Activated CD4-positive, alpha-beta memory T cell treated with anti-CD3 and anti-CD28 coated beads for 36 hours (primary cell): ENCODE results near the gene MAP4K3. TPM values are rescaled to one million over a fixed set of nuclear protein-coding genes. Genes with fewer than 3 reads are reported as not detected.
A peak's percentile ranks its signal among the peaks of the same experiment; 100 is the strongest.
"Not testable (repeated sequence)": the region's sequence is repeated elsewhere in the genome, so short reads cannot be mapped to it uniquely, and the experiment has no call there.

ENCODE experiments used
- CTCF ChIA-PET: fragments of 350-600 bp; sonication (Branson Sonifier 250); formaldehyde crosslinking; loops from one replicate; lab custom pipeline; 2021; ENCODE audit warnings: antibody characterized with exemption, inconsistent platforms; lab: Charles Lee
- POLR2A ChIA-PET: fragments of 350-600 bp; sonication (Branson Sonifier 250); formaldehyde crosslinking; loops from one replicate; lab custom pipeline; 2021; ENCODE audit warnings: antibody characterized with exemption; lab: Charles Lee
- DNase-seq: peaks from one replicate; pipeline ENCODE4 v3.0.0-alpha.2; 2020
- H3K27ac Mint-ChIP-seq: one replicate; pipeline ENCODE4 v1.8.0; 2021; ENCODE audit warnings: mixed read lengths
- H3K27me3 Mint-ChIP-seq: one replicate; pipeline ENCODE4 v1.8.0; 2021; ENCODE audit warnings: mixed read lengths
- H3K36me3 Mint-ChIP-seq: one replicate; pipeline ENCODE4 v1.8.0; 2021; ENCODE audit warnings: mixed read lengths
- H3K4me1 Mint-ChIP-seq: one replicate; pipeline ENCODE4 v1.8.0; 2021; ENCODE audit warnings: low read depth, mixed read lengths
- H3K4me3 Mint-ChIP-seq: one replicate; pipeline ENCODE4 v1.8.0; 2021; ENCODE audit warnings: mild to moderate bottlenecking, mixed read lengths
- H3K9me3 Mint-ChIP-seq: one replicate; pipeline ENCODE4 v1.8.0; 2021; ENCODE audit warnings: mixed read lengths
- intact Hi-C: fragments of 100-400 bp; cut with micrococcal nuclease; formaldehyde crosslinking; loops from one replicate; pipeline ENCODE4 v1.15.1; 2023
- total RNA-seq, 2 experiments: library from RNA; stranded (reverse); gene quantifications; one replicate each; pipeline ENCODE4 v1.2.3, GENCODE V29; 2021

The MAP4K3 gene
- total RNA-seq, 2 experiments from 2014 or later = 9.9 to 10.1 TPM

GRCh38 chr2:39244241-39244862, 192.7 kb downstream of the MAP4K3 start:
- CTCF ChIA-PET = interaction anchor here (0.6 to 2.4 kb wide), 5 partner anchors 10 to 308 kb away, joined by 3 to 13 read pairs (median 3); no protein-coding TSS in a partner anchor
- DNase-seq, H3K36me3 Mint-ChIP-seq, H3K27me3 Mint-ChIP-seq, H3K9me3 Mint-ChIP-seq, POLR2A ChIA-PET: not testable (repeated sequence)
- intact Hi-C loops = loop anchor here (10.0 kb wide), 1 partner anchor 480 kb away; no protein-coding TSS in a partner anchor
- Mint-ChIP-seq H3K27ac (peak overlapping the region; percentile 36), H3K4me3 (peak overlapping the region; percentile 76), H3K4me1 (peaks cover 12% of the 10 kb centered on the region)

GRCh38 chr2:39243469-39244123, 193.5 kb downstream of the MAP4K3 start, which contains the start of gene CDKL4:
Gene CDKL4 (minus strand): TSS chr2:39243970.
- POLR2A ChIA-PET = no interaction called here
- intact Hi-C loops = loop anchor here (10.0 kb wide), 1 partner anchor 481 kb away; no protein-coding TSS in a partner anchor
- H3K27ac Mint-ChIP-seq = peak within 1 kb of the TSS; percentile 36

GRCh38 chr2:39241588-39241987, 195.5 kb downstream of the MAP4K3 start:
- peaks cover 12% of the 10 kb centered on the region for H3K4me1 Mint-ChIP-seq
- CTCF ChIA-PET = interaction anchor here (1.2 to 1.3 kb wide), 2 partner anchors 13 to 186 kb away, joined by 3 to 5 read pairs; no protein-coding TSS in a partner anchor
- no peak overlapping the region for H3K4me3 Mint-ChIP-seq
- POLR2A ChIA-PET = no interaction called here
- intact Hi-C loops = loop anchor here (10.0 kb wide), 1 partner anchor 483 kb away; no protein-coding TSS in a partner anchor
- no peak overlapping the region for H3K27ac Mint-ChIP-seq
- no peaks in the 10 kb centered on the region for H3K27me3 Mint-ChIP-seq
- peaks cover 3% of the 10 kb centered on the region for H3K9me3 Mint-ChIP-seq
- peaks cover 2% of the 10 kb centered on the region for H3K36me3 Mint-ChIP-seq
- no peak for DNase-seq

More at GRCh38 chr2:39243469-39244123, 193.5 kb downstream of the MAP4K3 start, which contains the start of gene CDKL4:
- Mint-ChIP-seq H3K4me3 (peak within 1 kb of the TSS; percentile 76), H3K27me3 (no peaks in the 10 kb centered on the region), H3K9me3 (no peaks in the 10 kb centered on the region), H3K4me1 (peaks cover 12% of the 10 kb centered on the region), H3K36me3 (peaks cover 2% of the 10 kb centered on the region)
- CTCF ChIA-PET = no interaction called here
- DNase-seq = peak; percentile 61

GRCh38 chr2:39240758-39241157, 196.3 kb downstream of the MAP4K3 start:
- no peak for DNase-seq
- POLR2A ChIA-PET = no interaction called here
- peaks cover 5% of the 10 kb centered on the region for H3K36me3 Mint-ChIP-seq

GRCh38 chr2:39234754-39235153, 202.3 kb downstream of the MAP4K3 start:
- Mint-ChIP-seq H3K4me3 (no peak overlapping the region), H3K9me3 (peaks cover 11% of the 10 kb centered on the region), H3K36me3 (peaks cover 6% of the 10 kb centered on the region), H3K27me3 (peaks cover 2% of the 10 kb centered on the region), H3K27ac (no peak overlapping the region), H3K4me1 (peaks cover 2% of the 10 kb centered on the region)
- CTCF ChIA-PET = interaction anchor here (0.7 to 2.1 kb wide), 6 partner anchors 9 to 287 kb away, joined by 3 to 5 read pairs (median 3); no protein-coding TSS in a partner anchor
- no peak for DNase-seq
- intact Hi-C loops = no loop called here
- POLR2A ChIA-PET = no interaction called here

More at GRCh38 chr2:39240758-39241157, 196.3 kb downstream of the MAP4K3 start:
- Mint-ChIP-seq H3K27ac (no peak overlapping the region), H3K4me3 (no peak overlapping the region), H3K27me3 (no peaks in the 10 kb centered on the region), H3K9me3 (peaks cover 8% of the 10 kb centered on the region), H3K4me1 (peaks cover 12% of the 10 kb centered on the region)
- intact Hi-C loops = loop anchor here (10.0 kb wide), 1 partner anchor 484 kb away; no protein-coding TSS in a partner anchor
- CTCF ChIA-PET = interaction anchor here (1.0 kb wide), 1 partner anchor 28 kb away, joined by 3 read pairs; no protein-coding TSS in a partner anchor

GRCh38 chr2:39232141-39232540, 204.9 kb downstream of the MAP4K3 start:
- CTCF ChIA-PET = interaction anchor here (1.0 to 2.0 kb wide), 4 partner anchors 173 to 284 kb away, joined by 3 to 14 read pairs (median 4); no protein-coding TSS in a partner anchor

GRCh38 chr2:39228413-39229209, 208.5 kb downstream of the MAP4K3 start:
- CTCF ChIA-PET = interaction anchor here (0.7 to 6.4 kb wide), 55 partner anchors 10 to 466 kb away, joined by 3 to 410 read pairs (median 4); partner anchors contain the start of genes DHX57, MORN2 and SOS1
- POLR2A ChIA-PET = interaction anchor here (0.6 to 1.7 kb wide), 8 partner anchors 12 to 353 kb away, joined by 3 to 11 read pairs (median 4); partner anchors contain the start of genes DHX57, MORN2 and SOS1
- intact Hi-C loops = loop anchor here (1.0 to 10.0 kb wide), 7 partner anchors 11 to 684 kb away; no protein-coding TSS in a partner anchor
- Mint-ChIP-seq H3K36me3 (no peaks in the 10 kb centered on the region), H3K27ac (peak overlapping the region; percentile 59), H3K27me3 (no peaks in the 10 kb centered on the region), H3K4me3 (peak overlapping the region; percentile 56), H3K4me1 (peaks cover 36% of the 10 kb centered on the region), H3K9me3 (no peaks in the 10 kb centered on the region)
- DNase-seq = peak; percentile 25

More at GRCh38 chr2:39232141-39232540, 204.9 kb downstream of the MAP4K3 start:
- H3K27ac Mint-ChIP-seq = no peak overlapping the region
- H3K36me3 Mint-ChIP-seq = peaks cover 6% of the 10 kb centered on the region
- H3K4me3 Mint-ChIP-seq = no peak overlapping the region
- peaks cover 11% of the 10 kb centered on the region for H3K9me3 Mint-ChIP-seq
- intact Hi-C loops = no loop called here
- H3K4me1 Mint-ChIP-seq = peaks cover 20% of the 10 kb centered on the region
- DNase-seq = no peak
- H3K27me3 Mint-ChIP-seq = peaks cover 2% of the 10 kb centered on the region
- POLR2A ChIA-PET = interaction anchor here (0.6 kb wide), 1 partner anchor 135 kb away, joined by 6 read pairs; no protein-coding TSS in a partner anchor

- Mint-ChIP-seq H3K36me3 (no peaks in the 10 kb centered on the region), H3K4me3 (peak overlapping the region; percentile 56), H3K9me3 (no peaks in the 10 kb centered on the region), H3K4me1 (peaks cover 36% of the 10 kb centered on the region), H3K27ac (peak overlapping the region; percentile 59), H3K27me3 (no peaks in the 10 kb centered on the region)
- intact Hi-C loops = loop anchor here (1.0 to 10.0 kb wide), 6 partner anchors 11 to 683 kb away; no protein-coding TSS in a partner anchor
- POLR2A ChIA-PET = interaction anchor here (0.7 to 1.7 kb wide), 5 partner anchors 11 to 159 kb away, joined by 4 to 11 read pairs (median 6); partner anchors contain the start of gene SOS1
- DNase-seq = peak; percentile 87
- CTCF ChIA-PET = interaction anchor here (0.6 to 6.4 kb wide), 31 partner anchors 9 to 516 kb away, joined by 3 to 410 read pairs (median 4); partner anchors contain the start of genes DHX57, MORN2 and SOS1
Measured at GRCh38 chr2:39227628-39228412, 209.3 kb downstream of the MAP4K3 start.

GRCh38 chr2:39225567-39225966, 211.5 kb downstream of the MAP4K3 start:
- Mint-ChIP-seq H3K27me3 (no peaks in the 10 kb centered on the region), H3K36me3 (no peaks in the 10 kb centered on the region), H3K4me3 (no peak overlapping the region), H3K9me3 (no peaks in the 10 kb centered on the region), H3K4me1 (peaks cover 36% of the 10 kb centered on the region), H3K27ac (no peak overlapping the region)
- DNase-seq = no peak
- intact Hi-C loops = loop anchor here (1.0 to 10.0 kb wide), 3 partner anchors 9 to 681 kb away; no protein-coding TSS in a partner anchor
- ChIA-PET POLR2A (interaction anchor here (1.2 kb wide), 1 partner anchor 97 kb away, joined by 6 read pairs; no protein-coding TSS in a partner anchor), CTCF (interaction anchor here (0.6 to 6.4 kb wide), 8 partner anchors 9 to 278 kb away, joined by 3 to 410 read pairs (median 6); partner anchors contain the start of gene SOS1)

- no peaks in the 10 kb centered on the region for H3K9me3 Mint-ChIP-seq
- POLR2A ChIA-PET = no interaction called here
- CTCF ChIA-PET = no interaction called here
Measured at GRCh38 chr2:39223909-39224308, 213.2 kb downstream of the MAP4K3 start.

More at GRCh38 chr2:39223909-39224308, 213.2 kb downstream of the MAP4K3 start:
- H3K27ac Mint-ChIP-seq = no peak overlapping the region
- DNase-seq = no peak
- peaks cover 37% of the 10 kb centered on the region for H3K4me1 Mint-ChIP-seq
- H3K36me3 Mint-ChIP-seq = no peaks in the 10 kb centered on the region
- no peak overlapping the region for H3K4me3 Mint-ChIP-seq
- intact Hi-C loops = loop anchor here (10.0 kb wide), 1 partner anchor 679 kb away; no protein-coding TSS in a partner anchor
- H3K27me3 Mint-ChIP-seq = no peaks in the 10 kb centered on the region
